Measurements from ENCODE around the gene RNF220.
A peak's percentile ranks its signal among the peaks of the same experiment; 100 is the strongest.

The RNF220 gene

DNA sequence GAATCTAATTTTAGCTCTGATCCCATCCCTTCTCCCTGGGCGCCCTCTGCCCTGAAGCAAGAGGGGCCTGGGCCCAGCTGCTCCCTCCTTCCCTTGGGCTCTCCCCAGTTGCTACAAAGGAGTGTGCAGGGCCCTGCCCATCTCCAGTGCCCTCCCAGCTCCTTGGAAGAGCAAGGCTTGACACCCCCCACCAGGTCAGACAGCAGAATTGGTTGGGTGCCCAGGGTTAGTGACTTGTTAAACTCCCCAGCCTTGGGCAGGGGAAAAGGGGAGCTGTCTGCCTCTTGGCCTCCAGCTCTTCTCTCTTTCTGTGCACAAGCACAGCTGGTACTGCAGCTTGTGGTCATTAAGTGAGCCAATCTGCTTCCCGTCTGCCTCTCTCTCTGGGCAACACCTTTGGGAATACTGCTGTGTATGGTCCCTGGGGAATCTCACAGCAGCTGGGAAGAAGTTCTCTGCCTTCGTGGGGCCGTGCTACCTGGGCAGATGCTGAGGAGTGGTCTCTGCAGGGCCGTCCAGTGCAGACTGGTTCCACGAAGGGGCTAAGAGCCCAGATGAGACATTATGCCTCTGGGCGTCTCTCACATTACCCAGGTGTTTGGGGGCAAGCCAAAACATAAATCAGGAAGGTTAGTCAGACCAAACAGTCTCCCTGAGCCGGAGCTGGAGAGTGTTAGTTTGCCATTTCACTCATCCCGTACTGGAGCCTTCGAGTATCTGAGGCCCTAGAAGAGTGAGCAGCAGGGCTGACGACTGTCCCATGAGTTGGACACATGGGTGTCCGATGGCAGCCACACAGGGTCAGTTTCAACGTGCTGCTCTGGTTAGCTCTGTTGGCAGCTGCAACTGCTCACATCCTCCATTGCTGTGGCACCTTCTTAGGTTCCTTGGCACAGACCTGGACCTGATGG lies 231.9 kb downstream of the RNF220 start:
- DNase-seq (ENCODE audit: low read depth): no peak

DNA sequence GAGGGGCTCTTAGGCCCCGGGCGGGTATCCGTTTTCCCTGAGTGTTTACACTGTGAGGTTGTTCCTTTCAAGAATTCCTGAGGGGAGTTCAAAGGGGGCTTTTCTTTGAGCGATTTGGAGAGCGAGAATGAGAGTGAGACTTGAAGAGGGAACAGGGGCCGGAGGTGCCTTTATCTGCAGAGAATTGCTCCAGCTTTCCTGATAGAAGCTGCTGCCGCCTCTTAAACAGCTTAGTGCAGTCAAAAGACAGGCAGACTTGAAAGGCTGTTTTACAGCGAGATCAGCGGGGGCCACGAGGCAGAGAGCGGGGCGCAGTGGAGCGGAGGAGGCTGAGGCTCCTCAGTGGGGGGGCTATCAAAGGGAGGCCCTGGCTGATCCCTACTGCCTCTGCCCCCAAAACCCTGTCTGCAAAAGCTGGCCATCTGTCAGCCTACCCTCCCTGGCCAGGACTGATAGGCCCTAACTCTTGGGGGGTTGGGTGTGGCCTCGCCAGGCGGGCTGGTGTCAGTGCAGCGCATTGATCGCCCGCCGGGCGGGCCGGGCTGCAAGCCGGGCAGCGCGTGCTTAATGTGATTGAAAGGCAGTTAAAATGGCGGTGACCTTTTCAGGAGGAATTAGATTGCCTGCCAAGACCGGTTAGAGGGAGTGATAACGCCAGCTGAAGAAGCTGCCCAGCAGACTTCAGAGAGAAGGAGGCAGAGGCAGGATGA lies 232.8 kb downstream of the RNF220 start:
- no peak for DNase-seq (ENCODE audit: low read depth)

DNA sequence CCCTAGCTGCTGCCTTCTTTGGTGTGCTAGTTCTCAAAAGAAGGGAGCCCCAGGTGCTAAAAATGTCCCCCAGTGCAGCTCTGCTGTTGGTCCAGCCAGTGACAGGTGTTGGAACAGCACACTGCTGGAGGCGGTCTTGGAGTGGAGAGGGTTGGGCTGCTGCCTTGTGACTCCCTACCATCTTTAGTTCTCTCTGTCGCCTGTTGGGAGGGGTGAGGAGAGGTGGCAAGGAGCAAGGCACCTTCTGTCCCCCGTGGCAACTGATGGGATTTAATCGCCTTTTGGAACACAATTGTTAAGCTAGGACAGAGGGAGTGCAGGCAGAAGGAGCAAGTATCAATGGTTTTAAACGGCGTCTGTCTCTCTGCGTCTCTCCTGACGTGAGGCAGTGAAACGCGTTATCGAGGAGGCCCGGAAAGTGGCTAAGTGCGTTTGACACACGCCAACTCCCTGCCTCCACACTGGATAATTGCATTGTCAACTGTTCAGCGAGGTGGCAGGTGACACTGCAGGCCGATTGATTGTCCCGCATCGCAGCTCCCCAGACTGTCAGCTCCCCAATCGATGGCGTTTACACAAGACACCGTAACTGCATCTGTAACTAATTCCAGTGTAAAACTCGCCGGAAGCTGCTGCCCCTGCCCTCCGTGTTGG lies 235.3 kb downstream of the RNF220 start:
- DNase-seq (ENCODE audit: low read depth): no peak

DNA sequence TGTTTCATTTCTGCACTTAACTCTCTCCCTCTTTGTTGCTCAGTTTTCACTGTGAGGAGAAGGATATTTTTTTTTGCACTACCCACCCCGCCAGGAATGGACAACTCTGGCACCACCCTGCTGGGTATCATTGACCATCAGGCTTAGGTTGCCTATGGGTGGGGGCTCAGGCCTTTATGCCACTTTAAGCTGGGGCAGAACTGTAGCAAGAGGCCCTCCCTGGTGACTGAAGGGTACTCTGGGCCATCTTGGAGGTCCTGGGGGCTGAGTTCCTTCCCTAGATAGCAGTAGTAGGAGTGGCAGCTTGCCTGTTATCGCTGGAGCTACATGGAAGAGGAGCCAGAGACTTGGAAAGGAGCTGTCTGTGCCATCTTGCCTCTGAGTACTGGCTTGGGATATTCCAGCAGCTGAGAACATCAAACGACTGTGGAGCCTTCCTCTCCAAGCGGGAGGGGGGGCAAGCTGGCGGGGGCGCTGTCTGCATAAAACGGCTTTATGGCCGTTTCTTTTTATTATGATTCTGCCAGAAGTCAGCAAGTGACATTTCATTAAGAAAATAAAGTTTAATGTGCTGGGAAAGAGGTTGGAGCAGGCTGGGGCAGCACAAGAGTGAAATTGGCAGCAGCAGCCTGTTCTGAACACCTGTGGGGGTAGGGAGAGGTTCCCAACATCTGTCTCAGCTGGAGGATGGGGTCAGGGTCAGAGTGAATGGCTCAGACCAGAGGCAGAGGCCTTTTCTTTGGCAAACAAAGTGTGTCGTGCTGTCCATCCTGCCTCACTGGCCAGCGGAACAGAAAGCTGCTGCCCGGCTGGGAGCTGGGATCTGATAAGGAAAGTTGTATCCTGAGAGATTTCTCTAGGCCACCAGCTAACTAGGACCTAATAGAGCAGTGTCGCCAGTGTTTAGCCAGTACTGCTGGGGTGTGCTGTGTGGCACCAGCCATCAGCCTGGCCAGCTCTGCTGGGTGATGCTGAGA lies 236.4 kb downstream of the RNF220 start:
- DNase-seq (ENCODE audit: low read depth): no peak

DNA sequence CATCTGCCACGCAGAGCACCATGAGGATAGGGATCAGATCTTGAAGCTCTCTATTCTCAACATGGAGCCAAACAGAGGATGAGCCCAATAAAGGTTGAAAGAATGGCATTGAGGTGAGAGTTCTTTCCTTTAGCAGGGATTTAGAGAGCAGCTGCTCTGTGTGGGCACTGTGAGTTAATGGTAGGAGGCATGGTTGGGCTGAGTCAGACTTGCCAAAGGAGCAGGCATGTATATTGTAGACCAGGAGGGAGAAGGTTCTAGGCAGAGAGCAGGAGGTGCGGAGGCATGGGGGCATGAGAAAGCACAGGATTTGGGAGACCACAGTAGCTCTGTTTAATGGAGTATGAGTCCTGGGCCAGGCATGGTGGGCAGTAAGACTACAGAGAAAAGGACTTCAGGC lies 237.2 kb downstream of the RNF220 start:
- DNase-seq (ENCODE audit: low read depth): no peak

DNA sequence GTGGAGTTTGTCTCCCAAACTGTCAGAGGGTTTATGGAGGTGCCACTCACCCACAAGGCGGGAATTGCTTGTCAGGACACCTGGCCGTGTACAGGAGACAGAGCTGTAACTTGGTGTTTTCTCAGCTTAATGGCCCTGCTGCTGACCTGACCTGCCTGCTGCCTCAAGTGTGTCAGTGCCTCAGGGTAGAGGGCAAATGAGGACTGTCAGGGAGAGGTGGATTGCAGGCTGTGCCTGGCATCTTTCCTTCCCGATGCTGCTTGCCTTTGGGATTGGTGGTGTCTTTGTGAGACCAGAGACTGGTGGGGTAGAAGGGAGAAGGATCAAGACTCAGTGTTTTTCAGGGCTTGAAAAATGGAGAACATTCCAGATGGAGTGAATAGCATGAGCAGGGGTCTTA lies 237.9 kb downstream of the RNF220 start:
- no peak for DNase-seq (ENCODE audit: low read depth)

DNA sequence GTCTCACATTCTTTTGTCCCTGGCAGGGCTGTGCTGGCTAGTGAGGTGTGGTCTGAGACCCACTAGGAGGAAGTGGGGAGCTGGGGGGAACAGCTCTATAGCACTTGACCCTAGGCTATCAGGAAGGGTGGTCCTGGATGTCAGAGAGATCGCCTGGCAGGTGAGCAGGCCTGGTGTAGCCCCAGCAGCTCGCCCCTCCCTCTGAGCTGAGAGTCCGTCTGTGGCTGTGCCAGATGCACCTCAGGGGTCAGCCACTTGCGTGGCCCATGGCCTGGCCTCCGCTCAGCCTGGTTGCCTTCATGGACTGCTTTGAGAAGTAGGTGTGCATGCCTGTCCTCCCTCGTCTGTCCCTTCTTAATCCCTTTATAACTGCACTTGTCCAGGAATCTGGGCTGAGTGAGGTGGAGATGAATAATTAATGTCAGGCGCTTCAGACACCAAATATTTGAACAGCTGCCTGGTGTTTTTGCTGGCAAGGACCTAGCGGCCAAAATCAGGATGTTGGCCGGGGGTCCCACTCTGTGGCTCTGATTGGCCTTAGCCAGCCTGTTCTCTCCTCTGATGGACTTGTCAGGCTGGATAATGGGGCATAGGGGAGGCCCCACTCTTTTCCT lies 238.8 kb downstream of the RNF220 start:
- no peak for DNase-seq (ENCODE audit: low read depth)

DNA sequence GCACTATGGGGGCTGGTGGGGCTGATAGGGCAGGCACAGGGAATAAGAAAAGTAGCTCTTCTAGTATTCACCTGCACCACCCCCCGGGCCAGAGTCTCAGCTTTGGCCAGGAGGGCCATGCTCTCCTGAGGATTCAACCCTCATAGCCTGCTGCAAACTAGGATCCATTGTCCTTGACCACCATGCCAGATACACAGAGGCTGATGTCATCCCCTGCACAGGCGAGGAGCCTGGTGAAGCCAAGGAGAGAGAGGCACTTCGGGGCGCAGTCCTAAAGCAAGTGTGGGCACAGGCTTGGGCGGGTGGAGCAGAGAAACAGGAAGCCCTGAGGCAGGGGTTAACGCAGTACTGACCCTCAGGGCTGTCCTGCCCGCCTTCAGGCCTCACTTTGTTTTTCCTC lies 239.8 kb downstream of the RNF220 start:
- DNase-seq (ENCODE audit: low read depth): no peak

DNA sequence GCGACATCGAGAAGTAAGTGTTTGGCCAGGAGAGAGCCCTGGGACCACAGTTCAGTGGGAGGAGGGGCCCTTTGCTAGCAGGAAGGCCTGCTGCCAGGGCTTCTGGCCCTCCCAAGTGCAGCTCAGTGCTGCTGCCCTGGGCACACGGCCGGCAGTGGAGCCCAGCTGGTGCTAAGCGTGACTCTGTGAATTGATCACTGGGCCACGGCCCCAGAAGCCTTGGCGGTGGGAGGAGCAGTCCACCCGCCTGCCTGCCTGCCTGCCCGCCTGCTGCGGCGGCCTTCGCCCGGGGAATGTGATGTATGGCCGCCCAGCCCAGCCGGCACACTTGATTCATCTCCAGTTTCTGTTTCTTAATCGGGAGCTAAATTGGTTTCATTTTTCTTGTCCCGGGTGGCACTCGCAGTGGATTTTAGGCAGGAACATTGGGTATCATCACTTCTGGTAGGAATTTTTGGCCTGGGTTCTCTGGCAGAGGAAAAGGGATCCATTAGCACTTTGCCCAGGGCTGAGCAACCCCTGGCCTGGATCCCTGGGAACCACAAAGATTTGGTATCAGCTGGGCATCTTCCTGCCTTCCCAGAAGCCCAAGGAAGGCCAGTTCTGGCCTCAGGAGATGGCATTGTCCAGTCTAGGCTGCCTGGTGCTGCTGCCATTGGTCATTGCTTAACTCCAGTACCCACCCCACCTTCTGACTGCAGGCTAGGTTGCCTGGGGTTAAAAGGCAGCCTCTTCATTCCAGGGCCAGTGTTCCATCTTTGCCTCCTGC lies 240.6 kb downstream of the RNF220 start:
- DNase-seq (ENCODE audit: low read depth): no peak

DNA sequence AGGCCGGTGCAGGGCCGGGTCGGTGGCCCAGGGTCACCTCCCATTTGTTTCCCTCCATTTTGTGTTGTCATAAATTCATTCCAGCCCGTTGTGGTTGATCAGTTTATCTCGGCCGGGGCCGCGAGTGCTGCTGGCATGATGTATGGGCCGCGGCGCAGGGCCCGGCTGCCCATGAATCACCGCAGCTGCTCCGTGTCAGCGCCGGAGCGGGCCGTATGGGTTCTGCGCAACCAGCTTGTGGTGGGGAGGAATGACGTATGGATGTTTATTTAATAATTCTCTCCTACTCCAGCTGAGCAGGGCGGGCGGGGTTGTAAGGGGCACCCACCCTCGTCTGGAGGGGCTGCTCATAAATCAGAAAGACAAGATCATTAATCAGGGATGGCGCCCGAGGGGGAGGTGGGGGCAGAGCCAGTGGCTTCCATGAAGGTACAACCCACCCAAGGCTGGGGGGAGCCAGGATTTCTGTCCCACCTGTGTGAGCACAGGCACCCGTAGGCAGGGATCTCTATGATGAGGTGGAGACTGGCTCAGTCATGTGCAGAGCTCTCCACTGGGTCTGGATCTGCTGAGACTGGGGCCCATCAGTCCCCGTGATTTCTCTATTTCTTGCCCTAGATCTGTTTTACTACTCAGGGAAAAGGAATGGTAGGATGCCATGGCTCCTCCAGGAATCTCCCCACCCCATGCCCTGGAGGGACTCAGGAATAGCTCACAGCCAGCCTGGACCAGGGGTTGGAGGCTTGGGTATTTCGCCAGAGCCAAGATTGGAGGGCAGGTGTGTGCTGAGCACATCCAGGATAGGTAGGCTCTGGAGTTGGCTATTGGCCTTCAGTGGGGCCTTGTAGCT lies 241.4 kb downstream of the RNF220 start:
- no peak for DNase-seq (ENCODE audit: low read depth)

DNA sequence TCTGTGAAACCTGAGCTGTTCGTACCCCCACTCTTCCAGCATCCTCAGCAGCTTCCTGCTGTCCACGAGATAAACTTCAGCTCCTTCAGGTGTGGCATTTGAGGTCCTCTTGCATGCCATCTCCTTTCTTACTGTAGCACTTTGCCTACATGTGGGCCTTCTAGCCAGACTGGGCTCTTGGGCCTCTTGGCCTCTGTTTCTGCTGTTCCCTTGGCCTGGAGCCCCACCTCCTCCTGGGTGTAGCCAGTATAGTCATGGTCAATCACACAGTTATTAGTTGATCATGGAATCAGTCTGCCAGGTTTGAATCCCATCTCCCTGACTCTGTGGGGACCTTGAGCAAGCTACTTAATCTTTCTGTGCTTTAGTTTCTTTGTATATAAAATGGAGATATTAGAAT lies 242.8 kb downstream of the RNF220 start:
- no peak for DNase-seq (ENCODE audit: low read depth)

DNA sequence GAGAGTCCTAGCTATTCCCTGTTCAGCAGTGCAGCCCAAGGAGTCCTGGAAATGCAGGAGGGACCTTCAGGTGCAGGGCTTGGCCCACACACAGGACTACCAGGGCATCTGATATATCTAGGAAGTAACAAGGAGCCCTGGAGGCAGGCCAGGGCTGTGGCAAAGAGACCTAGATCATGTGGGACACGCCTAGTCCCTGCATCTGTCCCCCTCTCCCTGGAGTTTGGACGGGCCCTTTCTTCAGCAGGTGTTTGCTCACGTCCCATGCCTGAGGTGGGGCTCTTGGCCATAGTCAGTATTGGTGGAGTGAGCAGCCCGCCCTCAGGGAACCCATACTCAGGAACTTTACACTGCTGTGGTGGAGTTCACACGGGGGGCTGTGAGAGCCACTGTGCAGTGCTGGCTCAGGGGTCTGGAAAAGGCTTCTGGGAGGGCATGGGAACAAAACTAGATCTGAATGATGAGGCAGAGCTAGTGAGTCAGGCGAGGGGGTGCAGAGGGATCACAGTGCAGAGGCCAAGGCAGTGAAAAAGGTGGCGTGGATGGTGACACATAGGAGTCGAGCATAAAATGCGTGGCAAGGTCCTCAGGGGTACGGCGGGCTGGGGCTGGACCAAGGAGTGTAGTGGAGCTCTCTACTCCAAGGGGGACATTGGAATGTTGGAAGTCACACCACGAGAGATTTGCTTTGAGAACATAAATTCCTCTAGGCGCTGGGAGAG lies 243.6 kb downstream of the RNF220 start:
- DNase-seq (ENCODE audit: low read depth): no peak

DNA sequence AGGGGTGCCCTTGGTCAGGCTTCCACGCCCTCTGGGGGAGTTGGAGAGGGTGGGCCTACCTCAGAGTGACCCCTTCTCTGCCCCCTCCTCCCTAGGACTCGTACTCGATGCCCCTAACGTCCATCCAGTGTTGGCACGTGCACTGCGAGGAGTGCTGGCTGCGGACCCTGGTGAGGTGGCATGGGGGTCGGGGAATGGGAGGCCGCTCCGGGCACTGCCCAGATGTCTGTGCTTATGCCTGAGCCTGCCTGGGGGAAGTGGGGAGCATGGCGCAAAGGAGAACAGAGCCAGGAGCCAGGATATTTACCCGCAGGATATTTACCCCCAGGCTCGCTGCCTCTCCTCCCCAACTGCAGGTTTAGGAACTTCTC lies 244.7 kb downstream of the RNF220 start:
- DNase-seq (ENCODE audit: low read depth): no peak

DNA sequence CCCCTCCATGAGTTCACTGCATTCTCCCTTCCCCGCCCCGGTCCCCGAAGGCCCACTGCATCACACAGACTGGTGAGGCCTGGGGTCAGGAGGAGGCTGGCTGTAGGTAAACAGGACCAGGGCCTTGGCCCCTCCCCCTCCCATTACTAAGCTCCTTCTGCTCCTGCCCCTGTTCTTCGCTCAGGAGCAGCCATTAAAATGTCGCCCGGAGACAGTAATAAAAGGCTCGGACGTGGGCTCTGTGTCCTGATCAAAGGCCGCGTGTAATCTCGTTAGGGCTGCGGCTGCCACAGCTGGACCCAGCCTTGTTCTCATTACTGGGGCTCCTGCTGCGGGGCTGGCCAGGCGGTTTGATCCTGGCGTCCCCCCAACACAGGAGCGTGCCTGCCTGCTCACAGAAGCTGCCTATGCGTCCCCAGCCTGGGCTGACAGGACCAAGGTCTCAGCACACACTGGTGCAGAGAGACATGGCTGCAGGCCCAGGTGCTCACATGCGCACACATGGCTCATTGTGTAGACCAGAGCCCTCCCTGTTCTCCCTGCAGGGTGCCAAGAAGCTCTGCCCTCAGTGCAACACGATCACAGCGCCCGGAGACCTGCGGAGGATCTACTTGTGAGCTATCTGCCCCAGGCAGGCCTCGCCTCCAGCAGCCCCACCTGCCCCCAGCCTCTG lies 245.2 kb downstream of the RNF220 start:
- DNase-seq (ENCODE audit: low read depth): no peak

DNA sequence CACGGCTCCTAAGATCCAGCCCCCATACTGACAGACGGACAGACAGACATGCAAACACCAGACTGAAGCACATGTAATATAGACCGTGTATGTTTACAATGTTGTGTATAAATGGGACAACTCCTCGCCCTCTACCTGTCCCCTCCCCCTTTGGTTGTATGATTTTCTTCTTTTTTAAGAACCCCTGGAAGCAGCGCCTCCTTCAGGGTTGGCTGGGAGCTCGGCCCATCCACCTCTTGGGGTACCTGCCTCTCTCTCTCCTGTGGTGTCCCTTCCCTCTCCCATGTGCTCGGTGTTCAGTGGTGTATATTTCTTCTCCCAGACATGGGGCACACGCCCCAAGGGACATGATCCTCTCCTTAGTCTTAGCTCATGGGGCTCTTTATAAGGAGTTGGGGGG lies 246.0 kb downstream of the RNF220 start:
- DNase-seq (ENCODE audit: low read depth): no peak

DNA sequence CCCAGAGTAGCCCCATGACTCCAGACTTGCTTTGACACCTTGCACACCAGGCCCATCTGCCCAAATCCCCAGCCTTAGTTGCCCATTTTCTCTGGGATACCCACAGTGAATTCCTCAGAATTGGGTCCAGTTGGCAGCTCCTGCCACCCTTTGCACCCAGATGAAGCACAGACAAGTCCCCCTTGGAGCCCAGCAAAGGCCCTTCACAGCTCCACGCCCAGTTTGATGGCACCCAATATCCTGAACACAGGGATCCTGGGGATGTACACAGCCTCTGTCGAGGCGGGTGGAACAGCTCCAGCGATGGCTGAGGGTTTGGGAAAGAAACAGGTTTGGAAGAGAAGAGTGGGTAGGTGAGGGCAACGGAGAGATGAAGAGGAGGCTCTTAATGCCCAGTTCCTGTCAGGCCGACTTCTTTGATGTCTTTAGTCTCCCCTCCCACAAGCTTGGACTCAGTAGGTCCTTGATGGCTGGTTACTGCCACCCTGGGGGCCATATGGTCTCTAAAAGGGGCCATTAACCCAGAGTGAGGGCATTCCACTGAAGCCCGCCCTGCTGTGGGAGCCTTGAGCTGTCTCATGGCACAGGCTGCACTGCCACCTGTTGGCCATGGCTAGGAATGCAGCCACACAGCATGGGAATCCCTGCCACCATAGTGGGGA lies 247.5 kb downstream of the RNF220 start:
- peak; percentile 54 for DNase-seq (ENCODE audit: low read depth)

DNA sequence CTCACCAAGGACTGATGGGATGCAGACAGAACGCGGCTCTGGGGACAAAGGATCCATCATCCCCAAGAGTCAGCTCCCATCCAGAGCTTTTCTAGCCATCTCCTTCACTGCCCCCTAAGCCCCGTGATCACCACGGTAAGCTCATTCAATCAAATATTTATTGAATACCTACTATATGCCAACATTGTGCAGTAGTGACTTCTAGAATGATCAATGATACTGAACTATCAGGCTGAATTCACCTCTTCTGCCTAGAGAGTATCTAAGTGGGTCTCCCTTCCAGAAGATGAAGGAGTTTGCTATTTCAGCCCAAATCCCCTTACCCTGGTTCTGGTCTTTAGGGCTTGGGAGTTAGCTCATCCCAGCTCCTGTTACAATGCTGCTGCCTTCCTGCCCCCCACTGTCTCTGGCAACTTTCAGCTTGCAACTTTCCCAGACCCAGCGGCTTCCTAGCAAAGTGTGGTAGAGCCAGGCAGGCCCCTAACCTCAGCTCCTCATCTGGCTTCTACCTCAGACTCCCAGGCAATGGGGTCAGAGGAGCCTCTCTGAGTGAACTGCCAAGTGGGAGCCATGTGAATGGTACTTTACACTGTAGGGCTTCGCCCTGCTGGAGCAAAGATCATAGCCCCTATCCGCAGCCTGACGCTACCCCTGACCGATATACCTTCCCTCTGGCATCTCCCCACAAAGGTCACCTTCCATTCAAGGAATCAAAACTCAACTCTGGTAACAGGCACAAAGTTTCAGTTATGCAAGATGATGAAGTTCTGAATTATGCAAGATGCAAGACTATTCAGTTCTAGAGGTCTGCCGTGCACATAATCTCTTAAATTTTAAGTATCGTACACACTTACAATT lies 248.3 kb downstream of the RNF220 start:
- DNase-seq (ENCODE audit: low read depth): no peak
